Breast epithelium (tissue), 3 donors: ENCODE measurements around the gene YIPF2.

Experiments
- POLR2A ChIP-seq: fragments of 450-650 bp; IDR thresholded peaks from one replicate; pipeline ENCODE4 v1.6.1; 2016; ENCODE audit warnings: antibody characterized with exemption, mild to moderate bottlenecking, moderate library complexity
- POLR2AphosphoS5 ChIP-seq, 3 donors: sonication (generic); formaldehyde crosslinking; IDR thresholded peaks; one replicate each; pipeline ENCODE4 v1.6.1; 2017; ENCODE audit warnings: antibody characterized with exemption in 3 of 3
- TF ChIP-seq, protein P1 (sequence below), 3 donors: fragments of 450-650 bp; IDR thresholded peaks; one replicate each; pipeline ENCODE4 v1.5.1; 2016 to 2017; ENCODE audit warnings: antibody characterized with exemption in 3 of 3, mild to moderate bottlenecking in 3 of 3, moderate library complexity in 3 of 3

DNA sequence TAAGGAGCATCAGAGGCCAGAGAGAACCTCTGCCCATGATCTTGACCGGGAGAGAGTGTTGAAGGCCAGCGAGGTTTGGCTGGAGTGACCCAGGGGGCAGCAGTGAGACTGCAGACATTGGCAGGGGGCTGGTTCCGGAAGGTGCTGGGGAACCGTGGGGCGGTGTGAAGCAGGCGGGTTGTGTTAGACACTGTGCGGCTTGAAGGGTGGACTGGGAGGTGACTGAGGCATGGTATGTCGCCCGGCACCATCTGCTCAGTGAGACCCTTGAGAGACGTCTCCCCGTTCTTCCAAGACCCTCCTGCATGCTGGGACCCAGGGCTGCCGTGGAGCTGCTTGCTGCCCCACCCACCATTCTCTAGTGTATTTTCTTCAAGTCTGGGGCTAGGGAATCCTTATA is 32.5 kb downstream of the YIPF2 start:
- TF ChIP-seq POLR2AphosphoS5 (IDR thresholded peaks at IDR 0.05): no peak
- TF ChIP-seq, protein P1, sequence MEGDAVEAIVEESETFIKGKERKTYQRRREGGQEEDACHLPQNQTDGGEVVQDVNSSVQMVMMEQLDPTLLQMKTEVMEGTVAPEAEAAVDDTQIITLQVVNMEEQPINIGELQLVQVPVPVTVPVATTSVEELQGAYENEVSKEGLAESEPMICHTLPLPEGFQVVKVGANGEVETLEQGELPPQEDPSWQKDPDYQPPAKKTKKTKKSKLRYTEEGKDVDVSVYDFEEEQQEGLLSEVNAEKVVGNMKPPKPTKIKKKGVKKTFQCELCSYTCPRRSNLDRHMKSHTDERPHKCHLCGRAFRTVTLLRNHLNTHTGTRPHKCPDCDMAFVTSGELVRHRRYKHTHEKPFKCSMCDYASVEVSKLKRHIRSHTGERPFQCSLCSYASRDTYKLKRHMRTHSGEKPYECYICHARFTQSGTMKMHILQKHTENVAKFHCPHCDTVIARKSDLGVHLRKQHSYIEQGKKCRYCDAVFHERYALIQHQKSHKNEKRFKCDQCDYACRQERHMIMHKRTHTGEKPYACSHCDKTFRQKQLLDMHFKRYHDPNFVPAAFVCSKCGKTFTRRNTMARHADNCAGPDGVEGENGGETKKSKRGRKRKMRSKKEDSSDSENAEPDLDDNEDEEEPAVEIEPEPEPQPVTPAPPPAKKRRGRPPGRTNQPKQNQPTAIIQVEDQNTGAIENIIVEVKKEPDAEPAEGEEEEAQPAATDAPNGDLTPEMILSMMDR (IDR thresholded peaks at IDR 0.05): no peak
- no peak for TF ChIP-seq POLR2A
